HG03280 (cell line): ENCODE data around the gene TMEM150B.
"Not testable (repeated sequence)": the region's sequence is repeated elsewhere in the genome, so short reads cannot be mapped to it uniquely, and the experiment has no call there.

ENCODE experiments used
- ATAC-seq: cut with Tn5 transposase; IDR thresholded peaks from one replicate; pipeline ENCODE4 v1.9.1; 2021; ENCODE audit warnings: mild to moderate bottlenecking, moderate library complexity; ENCODE audit not compliant: unreplicated experiment

The TMEM150B gene

GRCh38 chr19:55339889-55340783, 15.0 kb upstream of the TMEM150B start:
- no peak for ATAC-seq

- ATAC-seq = peak; percentile 83
These were observed 14.2 kb upstream of the TMEM150B start, which contains the start of gene KMT5C for GRCh38 chr19:55339105-55339888. KMT5C (plus strand) TSS chr19:55339876; CDS start chr19:55341937, 2,061 bp downstream.

- no peak for ATAC-seq
These were observed 11.0 kb upstream of the TMEM150B start for GRCh38 chr19:55336101-55336500.

GRCh38 chr19:55333870-55334269, 8.7 kb upstream of the TMEM150B start:
- no peak for ATAC-seq

GRCh38 chr19:55329791-55330190, 4.7 kb upstream of the TMEM150B start:
- not testable (repeated sequence) for ATAC-seq

GRCh38 chr19:55328774-55329318, 3.7 kb upstream of the TMEM150B start:
- not testable (repeated sequence) for ATAC-seq

- no peak for ATAC-seq
These were observed 479 bp downstream of the TMEM150B start for GRCh38 chr19:55324662-55325061.

- ATAC-seq = no peak
These were observed 2.8 kb downstream of the TMEM150B start for GRCh38 chr19:55322204-55322885.

GRCh38 chr19:55321466-55322137, 3.5 kb downstream of the TMEM150B start:
- no peak for ATAC-seq

- ATAC-seq = no peak
These were observed 4.2 kb downstream of the TMEM150B start for GRCh38 chr19:55320844-55321419.

GRCh38 chr19:55319785-55320184, 5.4 kb downstream of the TMEM150B start:
- no peak for ATAC-seq

- no peak for ATAC-seq
These were observed 8.5 kb downstream of the TMEM150B start for GRCh38 chr19:55316646-55317045.

- ATAC-seq = no peak
These were observed 9.1 kb downstream of the TMEM150B start for GRCh38 chr19:55315956-55316525.

- no peak for ATAC-seq
These were observed 10.7 kb downstream of the TMEM150B start for GRCh38 chr19:55314396-55314795.

GRCh38 chr19:55312621-55313512, 12.3 kb downstream of the TMEM150B start:
- ATAC-seq = no peak

- no peak for ATAC-seq
These were observed 13.3 kb downstream of the TMEM150B start for GRCh38 chr19:55311797-55312196.

- no peak for ATAC-seq
These were observed 13.7 kb downstream of the TMEM150B start for GRCh38 chr19:55311397-55311796.

- no peak for ATAC-seq
These were observed 14.6 kb downstream of the TMEM150B start for GRCh38 chr19:55310498-55310897.

- ATAC-seq = no peak
These were observed 15.7 kb downstream of the TMEM150B start for GRCh38 chr19:55309448-55309847.
